GM18909 (cell line): ENCODE data around the gene SH3RF2.
"Not testable (repeated sequence)": the region's sequence is repeated elsewhere in the genome, so short reads cannot be mapped to it uniquely, and the experiment has no call there.

ENCODE experiments used
- ATAC-seq: cut with Tn5 transposase; IDR thresholded peaks from one replicate; pipeline ENCODE4 v1.9.1; 2021; ENCODE audit warnings: mild to moderate bottlenecking; ENCODE audit not compliant: unreplicated experiment, poor library complexity

Gene SH3RF2

DNA sequence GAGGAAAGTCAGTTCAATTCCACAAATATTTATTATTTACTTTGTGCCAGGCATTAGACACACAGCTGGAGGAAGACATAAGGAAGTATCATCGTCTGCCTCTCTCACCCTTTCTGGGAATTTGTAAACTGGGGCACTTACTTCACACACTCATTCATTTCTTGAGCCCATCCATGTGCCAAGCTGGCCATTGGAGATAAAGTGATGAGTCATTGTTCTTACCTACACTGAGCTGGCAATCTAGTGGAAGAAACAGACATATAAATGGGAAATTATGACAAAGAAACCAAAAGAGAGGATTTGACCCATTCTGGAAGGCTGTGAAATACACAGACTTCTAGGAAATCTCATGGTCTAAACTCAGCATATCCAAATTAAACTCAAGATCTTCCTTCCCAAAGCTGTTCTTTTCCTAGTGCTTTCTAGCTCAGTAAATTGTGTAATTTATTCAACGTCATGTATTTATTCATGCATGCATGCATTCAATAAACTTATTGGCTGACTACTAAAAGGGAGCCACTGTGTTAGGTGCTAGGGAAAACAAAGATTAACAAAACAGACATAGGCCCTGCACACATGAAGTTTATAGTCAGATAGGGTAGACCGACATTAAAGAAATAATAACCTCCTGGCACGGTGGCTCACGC lies 65.3 kb downstream of the SH3RF2 start:
- no peak for ATAC-seq

DNA sequence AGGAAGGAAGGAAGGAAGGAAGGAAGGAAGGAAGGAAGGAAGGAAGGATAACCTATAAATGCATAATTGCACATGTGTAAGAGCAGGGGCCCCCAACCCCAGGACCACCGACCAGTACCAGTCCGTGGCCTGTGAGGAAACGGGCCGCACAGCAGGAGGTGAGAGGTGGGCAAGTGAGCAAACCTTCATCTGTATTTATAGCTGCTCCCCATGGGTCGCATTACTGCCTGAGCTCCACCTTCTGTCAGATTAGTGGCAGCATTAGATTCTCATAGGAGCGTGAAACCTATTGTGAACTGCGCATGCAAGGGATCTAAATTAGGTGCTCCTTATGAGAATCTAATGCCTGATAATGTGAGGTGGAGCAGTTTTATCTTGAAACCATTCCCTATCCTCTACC lies 66.1 kb downstream of the SH3RF2 start:
- ATAC-seq, result no peak

DNA sequence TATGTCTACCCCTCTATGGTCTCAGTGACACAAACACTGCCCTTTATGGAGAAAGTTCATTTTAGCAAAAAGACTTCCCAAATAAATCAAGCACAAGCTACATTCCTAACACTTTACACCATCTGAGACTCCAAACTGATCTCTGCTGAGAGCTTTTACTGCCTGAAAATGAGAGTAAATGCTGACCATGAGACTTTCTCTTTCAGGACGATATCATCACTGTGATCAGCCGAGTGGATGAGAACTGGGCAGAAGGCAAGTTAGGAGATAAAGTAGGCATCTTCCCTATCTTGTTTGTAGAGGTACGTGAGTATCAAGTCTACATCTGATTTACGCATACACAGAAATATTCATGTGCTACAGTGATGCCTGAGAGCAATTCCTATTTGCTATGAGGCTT lies 67.5 kb downstream of the SH3RF2 start:
- ATAC-seq, result no peak

DNA sequence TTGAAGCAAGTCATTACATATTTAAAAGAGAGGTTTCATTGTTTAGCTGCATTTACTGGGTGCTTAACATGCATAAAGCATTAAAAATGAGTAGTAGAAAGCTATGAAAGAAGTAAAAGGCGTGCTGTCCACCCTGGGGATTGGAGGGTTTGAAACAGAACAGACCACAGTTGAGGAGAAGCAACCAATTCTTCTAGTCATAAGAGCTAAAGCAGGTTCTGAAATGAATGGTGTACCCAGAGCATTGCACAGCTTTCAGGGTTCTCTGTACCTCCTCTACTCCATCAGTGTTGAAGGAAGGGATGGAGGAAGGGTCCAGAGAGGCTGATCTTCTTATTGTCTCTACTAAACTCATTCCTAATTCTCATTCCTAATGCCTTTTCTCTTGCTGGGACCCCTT lies 68.9 kb downstream of the SH3RF2 start:
- peak; percentile 62 for ATAC-seq

DNA sequence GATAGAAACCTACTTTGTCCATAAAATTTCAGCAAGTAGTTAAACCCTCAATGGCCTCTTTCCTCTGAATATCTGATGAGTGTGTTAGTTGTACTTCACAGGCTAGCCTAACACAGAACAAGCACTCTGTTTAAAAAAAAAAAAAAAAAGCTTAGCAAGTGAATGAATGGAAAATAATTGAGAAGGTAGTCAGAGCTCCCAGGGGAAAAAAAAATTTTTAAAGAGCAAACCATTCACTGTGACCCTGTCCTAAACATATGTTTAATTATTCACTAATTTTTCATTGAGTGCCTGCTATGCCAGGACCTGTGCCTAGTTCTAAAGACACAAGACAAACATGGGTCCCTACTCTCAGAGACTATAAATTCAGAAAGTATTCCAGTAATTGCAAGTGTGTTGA lies 69.3 kb downstream of the SH3RF2 start:
- no peak for ATAC-seq

DNA sequence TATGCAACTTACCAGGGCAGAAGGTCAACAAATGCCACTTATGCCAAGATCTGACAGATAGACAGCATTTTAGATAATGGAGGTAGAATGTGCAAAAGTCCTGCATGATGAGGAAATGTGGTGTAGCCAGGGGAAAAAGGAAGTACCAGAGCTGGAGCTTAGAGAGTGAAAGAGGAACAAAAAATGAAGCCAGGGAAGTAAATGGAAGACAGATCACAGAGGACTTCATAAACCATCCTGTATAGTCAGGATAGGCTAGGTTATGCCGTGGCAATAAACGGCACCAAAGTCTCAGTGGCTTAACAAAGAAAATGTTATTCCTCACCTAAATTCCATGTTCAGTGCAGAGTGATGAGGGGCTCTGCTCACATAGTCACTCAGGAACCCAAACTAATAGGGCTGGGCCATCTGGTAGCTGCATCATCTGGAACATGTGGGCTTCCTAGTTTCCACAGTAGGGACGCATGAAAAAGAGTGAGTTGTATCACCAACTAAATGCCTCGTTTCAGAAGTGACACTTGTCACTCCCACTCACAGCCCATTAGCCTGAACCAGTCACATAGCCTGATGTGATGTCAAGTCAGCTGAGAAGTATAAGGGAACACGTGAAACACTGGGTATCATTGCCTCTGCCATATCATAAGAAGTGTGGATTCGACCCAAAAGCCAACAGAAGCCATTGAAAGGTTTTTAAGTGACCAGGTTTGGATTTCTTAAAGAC lies 70.3 kb downstream of the SH3RF2 start:
- no peak for ATAC-seq

DNA sequence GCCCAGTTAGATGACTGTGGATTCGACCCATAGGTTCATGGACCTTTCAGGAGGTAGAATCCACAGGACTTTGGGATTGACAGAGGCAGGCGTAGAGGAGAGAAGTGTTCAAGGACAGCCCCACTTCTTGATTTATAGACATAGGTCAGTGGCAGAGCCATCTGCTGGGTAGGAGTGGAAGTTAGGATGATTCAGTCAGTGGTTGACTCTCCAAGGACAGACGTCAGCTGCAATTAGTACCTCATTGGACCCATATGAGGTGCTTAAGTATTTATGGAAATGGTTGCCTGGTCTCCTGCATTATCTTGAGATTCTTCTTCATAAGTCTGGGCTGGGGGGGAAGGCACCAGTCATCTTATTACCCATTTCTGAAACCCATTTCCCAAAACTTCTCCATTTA lies 70.9 kb downstream of the SH3RF2 start:
- ATAC-seq, result no peak

DNA sequence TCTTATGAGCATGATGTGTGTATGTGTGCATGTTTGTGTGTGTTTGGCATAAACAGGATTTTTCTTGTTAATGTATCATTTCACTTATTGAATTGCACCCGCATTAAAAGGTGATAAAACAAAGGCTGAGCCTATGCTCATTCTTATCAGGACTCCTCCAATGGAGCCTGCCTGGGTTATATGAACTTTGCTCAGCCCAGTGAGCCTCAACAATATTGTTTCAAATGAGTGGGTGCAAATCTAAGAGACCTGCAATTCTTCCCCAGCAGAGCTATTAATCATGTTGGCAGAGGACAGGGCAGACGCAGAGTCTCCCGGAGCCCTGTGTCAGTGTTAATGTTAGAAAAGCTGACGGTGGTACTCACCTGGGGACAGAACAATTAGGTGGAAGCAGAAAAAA lies 71.6 kb downstream of the SH3RF2 start:
- ATAC-seq, result no peak

DNA sequence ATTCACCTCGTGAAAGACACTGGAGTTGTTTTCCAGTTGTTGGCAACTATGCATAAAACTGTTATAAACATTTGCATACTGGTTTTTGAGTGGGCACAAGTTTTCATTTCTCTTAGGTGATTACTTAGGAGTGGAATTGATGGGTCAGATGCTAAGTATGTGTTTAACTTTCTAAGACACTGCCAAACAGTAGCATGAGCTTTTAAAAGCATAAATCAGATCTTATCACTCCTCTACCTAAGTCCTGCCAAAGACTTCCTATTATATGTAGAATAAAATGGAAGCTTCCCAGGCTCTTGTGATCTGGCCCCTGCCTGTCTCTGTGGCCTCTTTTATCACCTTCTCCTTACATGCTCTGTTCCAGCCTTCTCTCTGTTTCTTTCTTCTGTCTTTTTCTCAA lies 72.6 kb downstream of the SH3RF2 start:
- ATAC-seq, result no peak

DNA sequence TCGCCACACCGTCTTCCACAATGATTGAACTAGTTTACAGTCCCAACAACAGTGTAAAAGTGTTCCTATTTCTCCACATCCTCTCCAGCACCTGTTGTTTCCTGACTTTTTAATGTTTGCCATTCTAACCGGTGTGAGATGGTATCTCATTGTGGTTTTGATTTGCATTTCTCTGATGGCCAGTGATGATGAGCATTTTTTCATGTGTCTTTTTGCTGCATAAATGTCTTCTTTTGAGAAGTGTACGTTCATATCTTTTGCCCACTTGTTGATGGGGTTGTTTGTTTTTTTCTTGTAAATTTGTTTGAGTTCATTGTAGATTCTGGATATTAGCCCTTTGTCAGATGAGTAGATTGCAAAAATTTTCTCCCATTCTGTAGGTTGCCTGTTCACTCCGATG lies 74.1 kb downstream of the SH3RF2 start:
- not testable (repeated sequence) for ATAC-seq

DNA sequence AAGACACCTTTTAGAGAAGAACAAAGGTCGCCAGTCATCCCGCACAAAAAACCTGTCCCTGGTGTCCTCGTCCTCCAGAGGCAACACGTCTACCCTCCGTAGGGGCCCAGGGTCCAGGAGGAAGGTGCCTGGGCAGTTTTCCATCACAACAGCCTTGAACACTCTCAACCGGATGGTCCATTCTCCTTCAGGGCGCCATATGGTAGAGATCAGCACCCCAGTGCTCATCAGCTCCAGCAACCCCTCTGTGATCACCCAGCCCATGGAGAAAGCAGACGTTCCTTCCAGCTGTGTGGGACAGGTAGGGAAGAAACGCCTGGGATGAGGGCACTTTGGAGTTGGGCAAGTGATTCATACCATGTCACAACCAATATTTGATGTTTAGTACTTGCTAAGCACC lies 77.4 kb downstream of the SH3RF2 start:
- ATAC-seq, result no peak

DNA sequence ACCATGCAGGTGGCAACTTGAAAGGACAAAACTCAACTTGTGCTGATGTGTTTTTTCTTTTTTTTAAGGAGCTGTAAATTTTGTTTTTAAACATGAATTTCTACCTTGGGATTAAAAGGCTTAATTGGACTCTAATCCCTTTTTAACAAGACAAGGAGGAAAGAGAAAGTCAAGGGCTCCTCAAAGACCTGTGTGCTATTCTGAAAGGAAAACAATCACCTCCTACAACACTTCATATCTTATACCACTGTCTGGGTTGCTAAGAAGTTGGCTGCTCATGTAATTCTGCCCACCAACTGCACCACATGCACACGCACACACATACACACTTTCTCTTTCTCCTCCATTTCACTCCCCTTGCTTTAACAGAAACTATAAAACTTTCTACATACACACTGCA lies 78.6 kb downstream of the SH3RF2 start:
- no peak for ATAC-seq

DNA sequence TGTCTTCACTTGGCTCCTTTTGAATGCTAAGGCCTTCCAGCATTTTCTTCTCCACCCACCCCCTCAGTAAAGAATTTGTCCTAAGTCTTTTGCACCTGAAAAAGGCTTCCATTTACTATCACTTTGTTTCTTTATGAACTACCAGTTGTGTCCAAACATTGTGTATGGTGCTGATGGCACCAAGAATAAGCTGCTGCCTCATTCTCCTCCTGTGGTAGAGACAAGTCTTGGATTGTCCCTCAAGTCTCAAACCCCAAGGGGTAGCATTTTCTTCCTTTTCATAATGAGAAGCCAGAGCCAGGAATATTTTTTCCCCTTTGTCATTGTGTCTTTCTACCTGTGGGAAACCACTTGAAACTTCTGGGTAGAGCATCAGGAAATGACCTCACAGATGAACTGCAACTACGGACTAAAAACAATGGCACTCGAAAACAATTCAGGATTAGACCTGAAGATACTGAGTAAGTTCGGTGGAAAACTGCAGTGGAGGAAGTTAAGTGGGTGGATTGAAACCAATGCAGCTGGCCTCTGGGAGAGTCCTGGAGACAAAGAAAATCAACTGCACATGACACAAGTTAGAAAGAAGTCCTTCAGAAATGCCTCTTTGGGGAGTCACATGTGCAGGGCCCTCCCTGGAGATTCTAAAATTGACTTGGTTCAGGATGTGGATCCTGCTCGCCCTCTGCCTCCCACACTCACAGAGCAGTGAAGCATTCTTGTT lies 80.5 kb downstream of the SH3RF2 start:
- ATAC-seq, result no peak

DNA sequence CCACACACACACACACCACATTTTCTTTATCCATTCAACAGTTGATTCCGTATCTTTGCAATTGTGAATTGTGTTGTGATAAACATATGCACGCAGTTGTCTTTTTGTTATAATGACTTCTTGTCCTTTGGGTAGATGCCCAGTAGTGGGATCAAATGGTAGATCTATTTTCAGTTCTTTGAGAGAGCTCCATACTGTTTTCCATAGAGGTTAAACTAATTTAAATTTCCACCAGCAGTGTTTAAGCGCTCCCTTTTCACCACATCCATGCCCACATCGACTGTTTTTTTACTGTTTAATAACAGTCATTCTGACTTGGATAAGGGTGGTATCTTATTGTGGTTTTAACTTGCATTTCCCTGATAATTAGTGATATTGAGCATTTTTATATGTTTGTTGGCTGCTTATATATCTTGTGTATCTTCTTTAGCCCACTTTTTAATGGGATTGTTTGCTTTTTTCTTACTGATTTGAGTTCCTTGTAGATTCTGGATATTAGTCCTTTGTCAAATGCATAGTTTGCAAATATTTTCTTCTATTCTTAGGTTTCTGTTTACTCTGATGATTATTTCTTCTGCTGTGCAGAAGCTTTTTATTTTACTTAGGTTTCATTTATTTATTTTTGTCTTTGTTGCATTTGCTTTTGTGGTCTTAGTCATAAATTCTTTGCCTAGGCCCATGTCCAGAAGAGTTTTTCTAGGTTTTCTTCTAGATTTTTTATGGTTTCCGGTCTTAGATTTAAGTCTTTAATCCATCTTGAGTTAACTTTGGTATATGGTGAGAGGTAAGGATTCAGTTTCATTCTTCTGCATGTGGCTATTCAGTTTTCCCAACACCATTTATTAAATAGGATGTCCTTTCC lies 82.4 kb downstream of the SH3RF2 start:
- no peak for ATAC-seq

DNA sequence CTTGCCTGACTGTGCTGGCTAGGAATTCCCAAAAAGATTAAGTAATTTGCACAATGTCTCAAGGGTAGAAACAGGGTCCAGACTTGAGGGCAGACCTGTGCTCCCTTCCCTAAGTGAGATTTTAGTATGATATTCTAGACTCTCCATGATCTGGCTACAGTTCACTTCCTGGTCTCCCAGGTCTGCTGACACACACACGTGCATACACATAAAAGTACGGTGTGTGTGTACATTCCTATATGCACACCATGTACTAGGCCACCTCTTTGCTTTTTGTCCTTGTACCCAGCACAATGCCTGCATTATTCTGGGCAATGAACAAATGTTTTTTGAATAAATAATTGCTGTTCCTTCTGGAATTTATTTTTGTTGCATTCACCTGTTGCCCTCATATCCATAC lies 83.7 kb downstream of the SH3RF2 start:
- ATAC-seq, result no peak

DNA sequence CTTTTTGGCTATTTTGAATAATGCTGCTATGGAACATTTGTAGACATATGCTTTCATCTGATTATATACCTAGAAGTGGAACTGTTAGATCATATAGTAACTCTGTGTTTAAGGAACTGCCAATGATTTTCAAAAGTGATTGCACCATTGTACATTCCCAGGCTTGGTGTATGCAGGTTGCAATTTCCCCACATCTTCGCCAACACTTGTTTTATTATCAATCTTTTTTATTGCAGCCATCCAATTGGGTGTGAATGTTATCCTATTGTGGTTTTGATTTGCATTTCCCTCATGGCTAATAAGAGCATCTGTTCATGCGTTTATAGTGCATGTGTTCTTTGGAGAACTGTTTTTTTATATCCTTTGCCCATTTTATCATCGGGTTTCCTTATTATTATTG lies 87.7 kb downstream of the SH3RF2 start:
- no peak for ATAC-seq

DNA sequence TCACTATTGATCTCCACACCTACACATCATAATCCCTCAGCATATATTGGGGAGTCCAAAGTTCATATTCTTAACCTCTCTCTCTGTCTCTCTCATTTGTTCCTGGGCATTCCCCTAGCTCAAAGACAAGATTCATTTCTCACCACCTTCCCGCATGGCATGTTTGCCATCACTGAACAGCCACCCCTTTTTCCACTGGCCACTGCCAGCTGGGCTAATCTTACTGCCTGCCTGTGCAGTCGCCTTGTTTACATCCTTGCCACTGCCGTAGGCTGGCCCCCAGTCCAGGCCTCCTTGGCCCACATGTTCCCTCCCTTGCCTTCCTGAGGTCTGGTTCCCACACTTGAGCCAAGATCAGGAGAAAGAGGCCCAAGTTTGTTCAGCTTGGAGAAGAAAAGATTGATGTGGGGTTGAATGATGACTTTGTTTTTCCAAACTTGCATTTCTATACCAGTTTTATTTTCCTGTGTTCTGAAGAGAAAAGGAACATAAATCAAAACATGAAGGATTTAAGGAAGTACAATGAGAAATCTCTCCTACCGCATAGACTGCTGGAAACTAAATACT lies 88.8 kb downstream of the SH3RF2 start:
- no peak for ATAC-seq

DNA sequence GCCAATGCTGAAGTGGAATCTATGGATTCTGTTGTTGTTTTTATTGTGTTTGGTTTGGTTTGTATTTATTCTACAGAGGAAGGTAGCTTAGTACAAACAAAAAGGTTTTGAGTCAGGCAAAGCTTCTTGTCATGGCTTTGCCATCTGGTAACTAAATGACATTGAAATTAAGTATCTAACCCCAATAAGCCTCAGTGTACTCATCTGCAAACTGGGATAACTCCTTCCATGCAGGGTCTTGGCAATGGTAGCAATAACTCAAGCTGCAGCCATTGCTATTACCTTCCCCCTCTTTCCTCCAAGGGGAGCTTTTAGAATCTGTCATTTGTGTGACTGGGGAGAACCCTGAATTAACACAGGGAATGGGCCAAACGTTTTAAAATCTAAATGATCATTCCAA lies 89.3 kb downstream of the SH3RF2 start:
- ATAC-seq, result no peak

DNA sequence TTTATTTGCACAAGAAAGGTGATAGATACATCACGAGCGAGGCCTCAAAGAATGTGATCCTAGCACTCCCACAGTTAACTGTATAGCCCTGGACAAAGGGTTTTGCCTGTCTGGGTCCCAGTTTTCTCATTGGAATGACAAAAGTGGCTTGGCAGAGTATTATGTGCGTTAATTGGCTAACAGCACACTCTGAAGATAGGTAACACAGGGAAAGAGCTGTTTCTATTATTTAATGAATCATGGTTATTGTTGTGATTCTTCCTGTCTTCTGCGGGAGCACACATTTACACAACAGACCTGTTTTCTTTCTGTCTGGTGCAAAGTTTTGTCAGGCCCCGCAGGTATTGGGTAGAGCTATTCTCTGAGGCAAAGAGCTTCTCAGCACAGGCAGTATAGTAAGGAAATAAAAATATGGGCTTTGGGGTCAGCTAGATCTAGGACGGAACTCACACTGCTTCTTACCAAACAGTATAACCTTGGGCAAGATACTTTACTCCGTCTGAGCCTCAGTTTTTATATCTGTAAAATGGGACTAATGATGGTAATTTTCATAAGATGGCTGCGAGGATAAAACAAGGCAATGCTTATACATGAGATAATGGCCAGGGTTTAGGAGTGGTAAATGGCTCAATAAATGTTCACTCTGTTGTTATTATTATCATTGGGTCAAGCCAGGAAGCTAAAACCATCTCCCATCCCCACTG lies 90.1 kb downstream of the SH3RF2 start:
- no peak for ATAC-seq

DNA sequence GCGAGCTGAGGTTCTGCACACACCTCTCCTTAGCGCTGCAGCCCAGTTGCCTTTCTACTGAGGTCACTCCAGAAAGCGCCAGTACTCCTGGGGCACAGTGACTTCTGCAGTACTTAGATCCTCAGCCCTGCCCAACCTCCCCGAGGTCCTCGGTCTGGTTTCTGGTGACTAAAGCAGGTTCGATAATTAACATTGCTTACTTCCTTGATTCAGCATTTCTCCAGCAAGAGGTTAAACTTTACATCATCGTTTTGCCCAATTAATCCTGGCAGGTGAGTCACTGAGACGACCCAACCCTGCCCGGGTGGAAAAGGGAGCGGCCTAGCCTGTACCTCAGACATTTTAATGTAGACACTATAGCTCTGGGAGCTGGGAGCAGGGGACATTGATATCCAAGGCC lies 91.4 kb downstream of the SH3RF2 start:
- ATAC-seq, result no peak
